GM12878 (cell line): Measurements from ENCODE around the gene KANSL3. TPM values are rescaled to one million over a fixed set of nuclear protein-coding genes. Genes with fewer than 3 reads are reported as not detected.
A peak's percentile ranks its signal among the peaks of the same experiment; 100 is the strongest.

Experiments used
- ATAC-seq: fragments of 200-7000 bp; cut with Tn5 transposase; 3 replicates; pipeline ENCODE4 v1.9.1; 2020; ENCODE audit warnings: mild to moderate bottlenecking, moderate library complexity
- BruUV-seq: library from RNA; stranded (reverse); fragments of 400-500 nt; replicated peaks from 2 replicates; lab custom pipeline; 2021; lab: Mats Ljungman, UMichigan
- CTCF ChIA-PET: fragments of 300-600 bp; sonication (Branson Sonifier 250); formaldehyde crosslinking; extraction: SDS; loops from one replicate; lab custom pipeline; 2021; ENCODE audit warnings: inconsistent platforms; lab: Yijun Ruan, JAX
- POLR2A ChIA-PET: fragments of 350-600 bp; formaldehyde crosslinking; extraction: SDS; loops from one replicate; lab custom pipeline; 2021; ENCODE audit warnings: inconsistent platforms; lab: Charles Lee
- RAD21 ChIA-PET: fragments of 300-600 bp; sonication (Branson Sonifier 250); formaldehyde crosslinking; loops from one replicate; lab custom pipeline; 2023; ENCODE audit warnings: antibody characterized with exemption; ENCODE audit not compliant: unreplicated experiment; lab: Charles Lee
- SMC1A ChIA-PET: fragments of 300-600 bp; sonication (Branson Sonifier 250); formaldehyde crosslinking; loops from one replicate; lab custom pipeline; 2023; ENCODE audit not compliant: unreplicated experiment, uncharacterized antibody; lab: Charles Lee
- DNase-seq: peaks from one replicate; pipeline ENCODE4 v3.0.0-alpha.2; 2011; ENCODE audit warnings: low read depth, low spot score
- FAIRE-seq: peaks from 3 replicates; lab custom pipeline; 2011; peaks lifted over from hg19 to GRCh38; lab: Jason Lieb, UNC
- H2AFZ ChIP-seq: 2 replicates; pipeline ENCODE4 v1.6.0; 2011; ENCODE audit warnings: low read depth, low read length, control low read depth; ENCODE audit not compliant: control insufficient read depth
- H3K27ac ChIP-seq: 2 replicates; pipeline ENCODE4 v1.5.1; 2011; ENCODE audit warnings: control low read depth; ENCODE audit not compliant: control insufficient read depth, insufficient read depth
- H3K27me3 ChIP-seq, 2 experiments: replicated peaks in 1 of 2; 2 replicates each; pipeline versions ENCODE4 v1.6.0 to v1.6.1; 2011; ENCODE audit warnings: low read length in 1 of 2; ENCODE audit not compliant: control insufficient read depth in 2 of 2, insufficient read depth in 2 of 2
- H3K36me3 ChIP-seq, 2 experiments: 2 replicates each; pipeline ENCODE4 v1.5.1; 2011; ENCODE audit warnings: low read length in 1 of 2; ENCODE audit not compliant: control insufficient read depth in 2 of 2, insufficient read depth in 2 of 2
- H3K4me1 ChIP-seq: 2 replicates; pipeline ENCODE4 v1.6.1; 2011; ENCODE audit warnings: mild to moderate bottlenecking, low read length, moderate library complexity, mixed read lengths; ENCODE audit not compliant: control insufficient read depth, insufficient read depth
- H3K4me2 ChIP-seq: 2 replicates; pipeline ENCODE4 v1.6.0; 2011; ENCODE audit warnings: control low read depth; ENCODE audit not compliant: control insufficient read depth, insufficient read depth
- H3K4me3 ChIP-seq: fragments of 200-600 bp; sonication (generic); 2 replicates; pipeline ENCODE4 v1.5.1; 2016
- H3K79me2 ChIP-seq: 2 replicates; pipeline ENCODE4 v1.6.0; 2011; ENCODE audit warnings: low read length; ENCODE audit not compliant: control insufficient read depth, insufficient read depth
- H3K9ac ChIP-seq: 2 replicates; pipeline ENCODE4 v1.8.0; 2011; ENCODE audit warnings: low read length, control low read depth, mixed read lengths; ENCODE audit not compliant: control insufficient read depth, insufficient read depth
- H3K9me3 ChIP-seq: replicated peaks from 3 replicates; pipeline ENCODE4 v1.5.1; 2011; ENCODE audit warnings: mild to moderate bottlenecking, low read length; ENCODE audit not compliant: control insufficient read depth, insufficient read depth
- H4K20me1 ChIP-seq: 2 replicates; pipeline ENCODE4 v1.6.0; 2011; ENCODE audit not compliant: control insufficient read depth, insufficient read depth
- E2F8 ChIP-seq: fragments of 450-650 bp; IDR thresholded peaks from 2 replicates; pipeline ENCODE4 v1.6.1; 2018; ENCODE audit warnings: mild to moderate bottlenecking, low read depth, moderate library complexity; ENCODE audit not compliant: partially characterized antibody
- NR2F1 ChIP-seq: fragments of 450-650 bp; conservative IDR thresholded peaks from 2 replicates; pipeline ENCODE4 v1.6.1; 2017; ENCODE audit warnings: mild to moderate bottlenecking
- PAX8 ChIP-seq: fragments of 450-650 bp; IDR thresholded peaks from 2 replicates; pipeline ENCODE4 v1.6.1; 2017; ENCODE audit warnings: mild to moderate bottlenecking, moderate library complexity
- SMAD5 ChIP-seq: IDR thresholded peaks from 2 replicates; pipeline ENCODE4 v1.6.1; 2016; ENCODE audit warnings: antibody characterized with exemption, low read depth
- WGBS: methylation state at CpG from one replicate; pipeline ENCODE4 v1.1.6; 2016; ENCODE audit warnings: low lambda C conversion rate; ENCODE audit not compliant: insufficient replicate concordance, insufficient coverage; ENCODE audit errors: missing lambda C conversion rate; 5-methylcytosine and 5-hydroxymethylcytosine counted together
- in situ Hi-C: fragments of 300-500 bp; cut with MboI; formaldehyde crosslinking; loops from 9 replicates; pipeline ENCODE4 v1.14.3; 2018; ENCODE audit warnings: mixed read lengths
- intact Hi-C: fragments of 100-400 bp; cut with micrococcal nuclease; formaldehyde crosslinking; loops from one replicate; pipeline ENCODE4 v1.14.2; 2022; ENCODE audit not compliant: unreplicated experiment
- polyA plus RNA-seq, 11 experiments: library from polyadenylated mRNA; depleted of rRNA in 4 of 11; unstranded in 6 of 11; stranded (reverse) in 5 of 11; fragments of >200 nt; fragmentation: Nextera tagmentation in 4 of 11; fragmentation: Illumina TruSeq in 1 of 11; extraction: Ambion mirVana in 4 of 11; extraction: Trizol in 1 of 11; gene quantifications; 1 replicate in 1 of 11; 2 replicates in 10 of 11; pipeline versions ENCODE4 v1.2.1 to v1.2.3, GENCODE V29; 2011 to 2016; ENCODE audit warnings: inconsistent platforms in 2 of 11, missing spikeins in 2 of 11, low read depth in 1 of 11
- total RNA-seq, 4 experiments: library from RNA; depleted of rRNA in 3 of 4; stranded (reverse); fragments of >200 nt in 3 of 4; fragmentation: Illumina TruSeq in 1 of 4; extraction: Trizol in 1 of 4; gene quantifications; 2 replicates each; pipeline versions ENCODE4 v1.2.1 to v1.2.3, GENCODE V29; 2013 to 2021
- TF ChIP-seq, protein P1 (sequence below): fragments of 450-650 bp; IDR thresholded peaks from 2 replicates; pipeline ENCODE4 v1.6.1; 2016; ENCODE audit warnings: mild to moderate bottlenecking, moderate library complexity, borderline replicate concordance

KANSL3 gene
- total and polyA plus RNA-seq, 10 of the 15 experiments (the other 5 are each of a cell fraction or from before 2014, with no cell fraction given): 5.6 to 25.9 (median 16.7) TPM

DNA sequence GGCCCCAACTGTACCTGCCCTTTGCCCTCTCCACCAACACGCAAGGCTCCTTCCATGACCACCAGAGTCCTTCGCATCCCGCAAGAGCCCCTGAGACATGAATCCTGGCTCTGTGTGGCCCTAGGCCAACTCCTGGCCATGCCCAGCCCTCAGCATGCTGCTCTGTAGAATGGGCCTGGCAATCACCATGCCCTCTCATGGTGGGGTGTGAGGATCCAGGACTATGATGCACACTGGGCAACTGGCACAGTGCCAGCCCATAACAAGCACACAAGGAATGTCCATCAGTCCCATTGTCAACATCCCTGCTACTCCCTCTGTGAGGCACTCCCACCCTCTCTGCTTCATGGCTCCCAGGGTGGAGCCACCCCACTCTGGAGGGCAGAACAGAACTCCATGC lies 49.2 kb upstream of the KANSL3 start (continued):
- TF ChIP-seq PAX8: no peak

GRCh38 chr2:96685577-96686459 lies 47.7 kb upstream of the KANSL3 start:
- H3K9ac ChIP-seq: no peak overlapping the region
- no peaks in the 10 kb centered on the region for H3K36me3 ChIP-seq
- in situ Hi-C loops: no loop called here
- DNase-seq (no peak), FAIRE-seq (no peak)
- H2AFZ ChIP-seq: no peak overlapping the region
- BruUV-seq: no TSS peak
- H4K20me1 ChIP-seq: no peaks in the 10 kb centered on the region
- RAD21 ChIA-PET: interaction anchor here (0.6 kb wide), 1 partner anchor 21 kb away, joined by 3 read pairs; no protein-coding TSS in a partner anchor
- intact Hi-C loops: no loop called here
- 42% methylated on average over 18 of the region's 19 CpGs for WGBS
- H3K27ac ChIP-seq: no peak overlapping the region
- no peak overlapping the region for H3K4me2 ChIP-seq
- TF ChIP-seq SMAD5 (no peak), E2F8 (no peak), NR2F1 (no peak)
- TF ChIP-seq, protein P1, sequence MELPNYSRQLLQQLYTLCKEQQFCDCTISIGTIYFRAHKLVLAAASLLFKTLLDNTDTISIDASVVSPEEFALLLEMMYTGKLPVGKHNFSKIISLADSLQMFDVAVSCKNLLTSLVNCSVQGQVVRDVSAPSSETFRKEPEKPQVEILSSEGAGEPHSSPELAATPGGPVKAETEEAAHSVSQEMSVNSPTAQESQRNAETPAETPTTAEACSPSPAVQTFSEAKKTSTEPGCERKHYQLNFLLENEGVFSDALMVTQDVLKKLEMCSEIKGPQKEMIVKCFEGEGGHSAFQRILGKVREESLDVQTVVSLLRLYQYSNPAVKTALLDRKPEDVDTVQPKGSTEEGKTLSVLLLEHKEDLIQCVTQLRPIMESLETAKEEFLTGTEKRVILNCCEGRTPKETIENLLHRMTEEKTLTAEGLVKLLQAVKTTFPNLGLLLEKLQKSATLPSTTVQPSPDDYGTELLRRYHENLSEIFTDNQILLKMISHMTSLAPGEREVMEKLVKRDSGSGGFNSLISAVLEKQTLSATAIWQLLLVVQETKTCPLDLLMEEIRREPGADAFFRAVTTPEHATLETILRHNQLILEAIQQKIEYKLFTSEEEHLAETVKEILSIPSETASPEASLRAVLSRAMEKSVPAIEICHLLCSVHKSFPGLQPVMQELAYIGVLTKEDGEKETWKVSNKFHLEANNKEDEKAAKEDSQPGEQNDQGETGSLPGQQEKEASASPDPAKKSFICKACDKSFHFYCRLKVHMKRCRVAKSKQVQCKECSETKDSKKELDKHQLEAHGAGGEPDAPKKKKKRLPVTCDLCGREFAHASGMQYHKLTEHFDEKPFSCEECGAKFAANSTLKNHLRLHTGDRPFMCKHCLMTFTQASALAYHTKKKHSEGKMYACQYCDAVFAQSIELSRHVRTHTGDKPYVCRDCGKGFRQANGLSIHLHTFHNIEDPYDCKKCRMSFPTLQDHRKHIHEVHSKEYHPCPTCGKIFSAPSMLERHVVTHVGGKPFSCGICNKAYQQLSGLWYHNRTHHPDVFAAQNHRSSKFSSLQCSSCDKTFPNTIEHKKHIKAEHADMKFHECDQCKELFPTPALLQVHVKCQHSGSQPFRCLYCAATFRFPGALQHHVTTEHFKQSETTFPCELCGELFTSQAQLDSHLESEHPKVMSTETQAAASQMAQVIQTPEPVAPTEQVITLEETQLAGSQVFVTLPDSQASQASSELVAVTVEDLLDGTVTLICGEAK: no peak
- TF ChIP-seq, all 136 proteins: peak for 0
- POLR2A ChIA-PET: interaction anchor here (0.7 kb wide), 1 partner anchor 29 kb away, joined by 6 read pairs; no protein-coding TSS in a partner anchor
- ATAC-seq: peak; percentile 45; the same call in 2 of the 3 replicates
- Histone ChIP-seq H3K79me2 (no peaks in the 10 kb centered on the region), H3K4me1 (no peaks in the 10 kb centered on the region), H3K27me3 (no peaks in the 10 kb centered on the region; a peak in 1 of 4 replicates), H3K9me3 (no peaks in the 10 kb centered on the region), H3K4me3 (no peak overlapping the region)
- CTCF ChIA-PET: no interaction called here
- SMC1A ChIA-PET: interaction anchor here (0.6 kb wide), 1 partner anchor 94 kb away, joined by 4 read pairs; no protein-coding TSS in a partner anchor
